HG03175 (cell line): Measurements from ENCODE around the gene PAFAH2.
"Not testable (repeated sequence)": the region's sequence is repeated elsewhere in the genome, so short reads cannot be mapped to it uniquely, and the experiment has no call there.

ENCODE experiments used
- ATAC-seq: cut with Tn5 transposase; IDR thresholded peaks from one replicate; pipeline ENCODE4 v1.9.1; 2021; ENCODE audit warnings: mild to moderate bottlenecking, moderate library complexity; ENCODE audit not compliant: unreplicated experiment

The PAFAH2 gene

GRCh38 chr1:25989440-25990234 is 8.2 kb downstream of the PAFAH2 start:
- ATAC-seq, result no peak

- ATAC-seq, result no peak
Measured at GRCh38 chr1:25987951-25988350, 9.9 kb downstream of the PAFAH2 start.

- ATAC-seq, result not testable (repeated sequence)
Measured at GRCh38 chr1:25986773-25987172, 11.1 kb downstream of the PAFAH2 start.

- no peak for ATAC-seq
Measured at GRCh38 chr1:25985670-25986069, 12.2 kb downstream of the PAFAH2 start.

GRCh38 chr1:25985171-25985570 is 12.7 kb downstream of the PAFAH2 start:
- no peak for ATAC-seq

- no peak for ATAC-seq
Measured at GRCh38 chr1:25979210-25979609, 18.7 kb downstream of the PAFAH2 start.

- ATAC-seq, result no peak
Measured at GRCh38 chr1:25978403-25978802, 19.5 kb downstream of the PAFAH2 start.

- ATAC-seq, result no peak
Measured at GRCh38 chr1:25977801-25978200, 20.1 kb downstream of the PAFAH2 start.

- no peak for ATAC-seq
Measured at GRCh38 chr1:25973610-25974321, 24.1 kb downstream of the PAFAH2 start.

- ATAC-seq, result no peak
Measured at GRCh38 chr1:25971811-25972180, 26.1 kb downstream of the PAFAH2 start.

GRCh38 chr1:25971066-25971810 is 26.6 kb downstream of the PAFAH2 start:
- no peak for ATAC-seq

GRCh38 chr1:25967308-25967707 is 30.6 kb downstream of the PAFAH2 start:
- no peak for ATAC-seq

- ATAC-seq, result no peak
Measured at GRCh38 chr1:25959611-25960010, 38.3 kb downstream of the PAFAH2 start.

- ATAC-seq, result no peak
Measured at GRCh38 chr1:25958465-25958864, 39.4 kb downstream of the PAFAH2 start.

- ATAC-seq, result no peak
Measured at GRCh38 chr1:25955553-25955952, 42.3 kb downstream of the PAFAH2 start.

GRCh38 chr1:25954282-25954938 is 43.5 kb downstream of the PAFAH2 start:
- ATAC-seq, result no peak

GRCh38 chr1:25952841-25953401 is 44.9 kb downstream of the PAFAH2 start:
- ATAC-seq, result no peak

- ATAC-seq, result no peak
Measured at GRCh38 chr1:25948641-25949040, 49.2 kb downstream of the PAFAH2 start.

- ATAC-seq, result no peak
Measured at GRCh38 chr1:25947027-25947426, 50.8 kb downstream of the PAFAH2 start.

- no peak for ATAC-seq
Measured at GRCh38 chr1:25945761-25946160, 52.1 kb downstream of the PAFAH2 start.

GRCh38 chr1:25944986-25945385 is 52.9 kb downstream of the PAFAH2 start:
- no peak for ATAC-seq
